GM18507 (cell line): ENCODE results near the gene SGCA.

Experiments used
- DNase-seq: peaks from one replicate; pipeline ENCODE4 v3.0.0; 2011; ENCODE audit warnings: low read depth; ENCODE audit not compliant: insufficient read length; ENCODE audit errors: extremely low spot score
- FAIRE-seq: peaks from 2 replicates; lab custom pipeline; 2011; peaks lifted over from hg19 to GRCh38; lab: Jason Lieb, UNC

SGCA gene

GRCh38 chr17:50188921-50189549, 23.2 kb downstream of the SGCA start:
- FAIRE-seq (no peak), DNase-seq (no peak)

DNA sequence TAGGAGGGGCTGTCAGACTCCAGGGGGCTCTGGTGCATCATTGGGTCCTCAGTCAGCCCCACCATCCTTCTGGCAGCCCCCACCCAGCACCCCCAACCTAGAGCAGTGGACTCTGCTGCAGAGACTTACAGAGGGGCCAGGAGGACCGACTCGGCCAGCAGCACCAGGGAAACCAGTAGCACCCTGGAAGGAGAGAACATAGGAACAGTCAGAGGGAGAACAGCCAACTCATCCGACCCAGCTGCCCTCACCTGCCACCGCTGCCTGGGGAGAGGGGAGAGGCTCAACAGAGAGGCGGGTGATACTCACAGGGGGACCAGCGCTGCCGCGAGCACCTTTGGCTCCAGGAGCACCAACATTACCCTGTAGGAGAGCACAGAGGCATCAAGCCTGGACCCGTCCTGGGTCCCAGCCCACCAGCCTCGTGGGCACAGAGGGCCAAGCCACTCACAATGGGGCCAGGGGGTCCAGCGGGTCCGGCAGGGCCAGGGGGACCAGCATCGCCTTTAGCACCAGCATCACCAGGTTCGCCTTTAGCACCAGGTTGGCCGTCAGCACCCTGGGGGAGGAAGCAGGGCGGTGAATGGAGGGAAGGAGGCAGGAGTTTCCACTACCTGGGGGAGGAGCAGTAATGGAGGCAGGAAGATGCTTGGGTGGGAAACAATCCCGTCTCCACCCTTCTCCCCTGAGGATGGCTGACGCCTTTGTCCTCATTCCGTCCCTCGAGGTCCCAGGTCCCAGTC, 23.9 kb downstream of the SGCA start:
- FAIRE-seq (no peak), DNase-seq (no peak)

DNA sequence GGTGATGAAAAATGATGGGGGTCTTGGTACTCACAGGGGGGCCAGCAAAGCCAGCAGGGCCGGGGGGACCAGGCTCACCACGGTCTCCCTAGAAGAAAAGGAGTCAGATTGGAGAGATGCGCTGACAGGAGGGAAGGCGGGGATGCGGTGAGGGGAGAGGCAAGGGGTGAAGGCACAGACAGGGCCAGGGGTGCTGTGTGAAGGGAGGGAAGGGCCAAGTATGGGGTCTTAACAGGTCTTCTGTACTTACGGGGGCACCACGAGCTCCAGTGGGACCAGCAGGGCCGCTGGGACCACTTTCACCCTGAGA, 24.4 kb downstream of the SGCA start:
- FAIRE-seq = no peak

DNA sequence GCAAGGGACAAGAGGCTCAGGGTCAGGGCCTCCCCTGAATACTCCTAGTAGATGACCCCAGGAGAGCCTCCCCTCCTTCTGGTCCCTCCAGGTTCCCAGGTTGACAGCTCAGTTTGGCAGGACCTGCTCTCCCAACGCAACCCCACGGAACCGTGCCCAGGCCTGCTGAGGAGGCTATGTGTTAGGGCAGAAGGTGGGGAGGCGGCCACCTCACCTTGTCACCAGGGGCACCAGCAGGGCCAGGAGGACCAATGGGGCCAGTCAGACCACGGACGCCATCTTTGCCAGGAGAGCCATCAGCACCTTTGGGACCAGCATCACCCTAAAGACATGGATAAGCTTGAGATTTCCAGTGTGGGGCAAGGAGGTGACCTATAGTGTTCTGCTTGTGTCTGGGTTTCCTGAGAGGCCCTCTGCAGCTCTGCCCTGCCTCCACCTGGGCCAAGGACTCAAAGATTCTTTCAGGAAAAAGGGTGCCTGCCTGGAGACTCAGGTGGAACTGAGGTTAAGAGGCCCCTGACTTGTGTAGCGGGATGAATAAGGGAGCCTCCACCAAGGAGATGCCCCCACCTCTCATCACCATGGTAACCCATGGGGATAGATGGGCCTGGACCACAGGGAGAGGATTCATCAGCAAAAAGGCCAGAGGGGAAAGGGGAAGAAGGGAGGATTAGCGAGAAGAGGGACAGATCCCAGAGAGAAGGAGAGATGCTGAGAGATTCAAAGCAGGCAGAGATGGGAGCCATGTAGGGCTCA, 25.0 kb downstream of the SGCA start:
- no peak for FAIRE-seq

More for the DNA sequence above, 24.4 kb downstream of the SGCA start:
- no peak for DNase-seq

DNA sequence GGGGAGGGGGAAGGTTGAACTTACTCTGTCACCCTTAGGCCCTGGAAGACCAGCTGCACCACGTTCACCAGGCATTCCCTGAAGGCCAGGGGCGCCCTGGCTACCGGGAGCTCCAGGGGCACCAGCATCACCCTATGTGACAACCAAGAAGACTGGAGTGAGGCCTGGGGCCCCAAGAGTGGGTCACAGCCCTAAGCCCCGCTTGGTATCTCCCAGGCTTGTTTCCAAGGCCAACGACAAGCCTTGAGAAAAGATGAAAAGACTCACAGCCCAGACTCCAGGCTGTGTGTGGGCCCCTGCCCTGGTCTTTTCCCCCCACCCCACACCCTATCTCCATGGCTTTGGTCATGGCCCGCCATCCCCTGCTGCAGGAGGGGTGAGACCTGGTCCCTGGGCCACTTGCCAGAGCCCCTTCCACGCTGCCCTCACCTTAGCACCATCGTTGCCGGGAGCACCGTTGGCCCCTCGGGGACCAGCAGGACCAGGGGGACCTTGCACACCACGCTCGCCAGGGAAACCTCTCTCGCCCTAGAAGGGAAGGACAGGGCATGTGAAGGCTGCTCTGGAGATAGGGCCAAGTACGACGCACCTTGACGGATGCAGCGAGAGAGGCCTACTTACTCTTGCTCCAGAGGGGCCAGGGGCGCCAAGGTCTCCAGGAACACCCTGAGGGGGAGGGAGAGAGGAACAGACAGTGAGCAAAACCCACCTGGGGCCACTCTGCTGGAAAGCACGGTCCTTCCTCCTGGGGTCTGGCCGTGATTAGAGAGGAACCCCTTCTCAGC, 25.7 kb downstream of the SGCA start:
- FAIRE-seq = no peak
- DNase-seq = no peak

More for the DNA sequence above, 25.0 kb downstream of the SGCA start:
- no peak for DNase-seq

- no peak for DNase-seq
- no peak for FAIRE-seq
Observed at GRCh38 chr17:50192144-50192617, 26.4 kb downstream of the SGCA start.

DNA sequence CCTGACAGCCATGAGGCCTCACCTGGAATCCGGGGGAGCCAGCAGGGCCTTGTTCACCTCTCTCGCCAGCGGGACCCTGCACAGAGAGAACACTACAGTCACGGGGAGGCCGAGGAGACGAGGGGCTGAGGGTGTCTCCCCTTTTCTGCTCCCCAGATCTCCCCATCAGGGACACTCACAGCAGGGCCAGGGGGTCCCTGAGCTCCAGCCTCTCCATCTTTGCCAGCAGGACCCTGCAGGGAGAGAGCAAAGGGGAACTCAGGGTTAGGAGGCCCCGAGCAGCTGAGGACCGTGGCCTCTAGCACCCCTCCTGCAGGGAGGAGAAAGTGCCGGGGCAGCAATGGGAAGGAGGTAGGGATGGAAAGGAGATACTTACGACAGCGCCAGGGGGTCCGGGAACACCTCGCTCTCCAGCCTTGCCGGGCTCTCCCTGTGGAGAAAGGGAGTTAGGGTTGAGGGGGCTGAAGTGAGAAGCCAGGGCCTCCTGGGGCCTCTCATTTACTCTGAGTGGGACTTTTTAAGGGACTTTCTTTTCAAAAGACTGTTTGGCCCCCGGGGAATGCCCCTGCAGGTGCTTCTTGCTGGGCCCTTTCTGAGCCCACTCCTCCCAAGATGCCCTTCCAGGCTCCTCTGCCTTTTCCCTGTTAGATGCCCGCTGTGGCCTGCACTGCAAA, 26.9 kb downstream of the SGCA start:
- FAIRE-seq = no peak
- no peak for DNase-seq

- DNase-seq (no peak), FAIRE-seq (no peak)
Observed at GRCh38 chr17:50194140-50194933, 28.5 kb downstream of the SGCA start.

GRCh38 chr17:50194934-50195865, 29.4 kb downstream of the SGCA start:
- FAIRE-seq (no peak), DNase-seq (no peak)

GRCh38 chr17:50196036-50196435, 30.2 kb downstream of the SGCA start:
- DNase-seq (no peak), FAIRE-seq (no peak)

- no peak for DNase-seq
- no peak for FAIRE-seq
Observed at GRCh38 chr17:50196826-50197225, 31.0 kb downstream of the SGCA start.

DNA sequence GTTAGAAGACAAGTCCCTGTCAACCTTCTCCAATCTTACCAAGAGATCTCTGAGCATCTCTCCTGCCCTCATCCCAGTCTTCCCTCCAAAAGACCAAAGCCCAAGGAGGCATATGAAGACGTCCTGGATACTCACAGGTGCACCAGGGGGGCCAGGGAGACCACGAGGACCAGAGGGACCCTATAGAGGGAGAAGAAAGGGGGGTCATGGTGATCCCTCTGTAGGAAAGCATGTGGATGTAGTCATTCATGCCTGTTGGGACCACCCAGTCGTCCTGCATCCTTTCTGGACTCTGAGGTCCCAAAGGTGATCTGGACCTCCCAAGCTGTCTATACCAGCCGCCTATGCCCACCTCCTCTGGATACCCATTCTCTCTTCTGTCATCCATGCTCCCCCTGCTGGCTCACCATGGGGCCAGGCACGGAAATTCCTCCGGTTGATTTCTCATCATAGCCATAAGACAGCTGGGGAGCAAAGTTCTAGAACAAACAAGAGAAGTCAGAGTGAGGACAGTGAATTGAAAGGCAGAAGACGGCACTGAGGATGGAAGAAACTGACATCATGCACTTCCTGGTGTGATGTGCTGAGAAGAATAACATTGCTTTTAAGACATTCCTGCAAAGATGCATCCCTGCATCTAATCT, 32.3 kb downstream of the SGCA start:
- FAIRE-seq = peak; percentile 91
- DNase-seq = no peak

- no peak for DNase-seq
- FAIRE-seq = no peak
Observed at GRCh38 chr17:50199211-50199802, 33.5 kb downstream of the SGCA start.

DNA sequence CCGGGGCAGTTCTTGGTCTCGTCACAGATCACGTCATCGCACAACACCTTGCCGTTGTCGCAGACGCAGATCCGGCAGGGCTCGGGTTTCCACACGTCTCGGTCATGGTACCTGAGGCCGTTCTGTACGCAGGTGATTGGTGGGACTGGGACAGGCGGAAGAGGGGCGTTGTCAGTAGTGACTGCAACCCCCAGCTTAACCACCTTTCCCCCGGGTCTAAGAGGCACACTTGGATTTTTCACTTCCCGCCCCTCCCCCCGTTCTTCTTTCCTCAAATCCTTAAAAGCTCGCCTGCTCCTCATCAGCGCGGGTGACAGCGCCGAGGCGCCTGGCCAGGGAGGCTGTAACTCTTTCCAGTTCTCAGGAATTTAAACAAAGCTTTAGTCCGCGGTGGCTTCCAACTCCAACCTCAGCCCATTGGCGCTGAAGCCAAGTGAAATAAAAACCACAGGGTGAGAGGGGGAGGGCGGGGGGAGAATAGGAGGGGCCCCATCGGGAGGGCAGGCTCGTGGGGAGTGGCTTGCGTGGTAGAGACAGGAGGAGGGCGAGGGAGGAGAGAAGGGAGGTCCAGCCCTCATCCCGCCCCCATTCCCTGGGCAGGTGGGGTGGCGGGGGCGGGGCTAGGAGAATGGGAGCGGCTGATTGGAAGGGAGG, 34.1 kb downstream of the SGCA start:
- FAIRE-seq (peak; percentile 51), DNase-seq (no peak)

GRCh38 chr17:50200457-50201275, 34.9 kb downstream of the SGCA start:
- FAIRE-seq = peak; percentile 78
- DNase-seq = peak; percentile 87
